NCI-H2081 treated with DMSO at 0.1 percent for 48 hours (cell line): ENCODE measurements around the gene SMARCA4.
A peak's percentile ranks its signal among the peaks of the same experiment; 100 is the strongest.

Experiments
- DNase-seq: peaks from one replicate; lab custom pipeline; 2025; lab: John Stamatoyannopoulos, UW

The SMARCA4 gene

DNA sequence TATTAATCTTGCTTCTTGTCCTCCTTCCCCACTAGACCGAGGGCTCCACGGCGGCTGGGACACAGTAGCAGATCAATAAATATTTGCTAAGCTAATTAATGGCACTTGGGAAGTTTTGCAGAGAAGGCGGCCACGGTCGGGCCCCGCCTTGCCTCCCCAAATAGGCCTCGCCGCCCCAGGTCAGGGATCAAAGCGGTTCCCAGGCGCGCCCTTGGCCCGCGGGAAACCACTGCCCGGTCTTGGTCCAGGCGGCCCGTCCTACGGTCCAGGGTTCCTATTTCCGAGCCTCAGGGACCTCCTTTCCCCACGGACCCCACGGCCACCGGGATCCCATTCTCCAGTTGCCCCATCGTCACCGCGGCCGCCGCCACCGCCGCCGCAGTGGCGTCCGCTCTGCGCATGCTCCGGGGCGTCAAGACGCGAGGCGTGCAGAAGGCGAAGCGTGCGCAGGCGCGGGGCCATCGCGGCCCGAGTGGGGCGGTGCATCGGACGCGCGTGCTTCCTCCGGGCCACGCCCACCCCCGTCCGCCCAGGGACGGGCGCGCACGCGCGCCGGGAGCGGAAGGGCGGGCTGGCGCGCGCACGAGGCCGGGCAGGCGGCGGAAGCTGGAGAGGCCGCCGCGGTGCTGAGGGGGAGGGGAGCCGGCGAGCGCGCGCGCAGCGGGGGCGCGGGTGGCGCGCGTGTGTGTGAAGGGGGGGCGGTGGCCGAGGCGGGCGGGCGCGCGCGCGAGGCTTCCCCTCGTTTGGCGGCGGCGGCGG, at the start of gene SMARCA4:
Gene SMARCA4, plus strand, starts transcription at position 717 of the 759 bp plus-strand sequence. CDS start 23,122 bp downstream, outside the sequence.
- peak; percentile 69 for DNase-seq

DNA sequence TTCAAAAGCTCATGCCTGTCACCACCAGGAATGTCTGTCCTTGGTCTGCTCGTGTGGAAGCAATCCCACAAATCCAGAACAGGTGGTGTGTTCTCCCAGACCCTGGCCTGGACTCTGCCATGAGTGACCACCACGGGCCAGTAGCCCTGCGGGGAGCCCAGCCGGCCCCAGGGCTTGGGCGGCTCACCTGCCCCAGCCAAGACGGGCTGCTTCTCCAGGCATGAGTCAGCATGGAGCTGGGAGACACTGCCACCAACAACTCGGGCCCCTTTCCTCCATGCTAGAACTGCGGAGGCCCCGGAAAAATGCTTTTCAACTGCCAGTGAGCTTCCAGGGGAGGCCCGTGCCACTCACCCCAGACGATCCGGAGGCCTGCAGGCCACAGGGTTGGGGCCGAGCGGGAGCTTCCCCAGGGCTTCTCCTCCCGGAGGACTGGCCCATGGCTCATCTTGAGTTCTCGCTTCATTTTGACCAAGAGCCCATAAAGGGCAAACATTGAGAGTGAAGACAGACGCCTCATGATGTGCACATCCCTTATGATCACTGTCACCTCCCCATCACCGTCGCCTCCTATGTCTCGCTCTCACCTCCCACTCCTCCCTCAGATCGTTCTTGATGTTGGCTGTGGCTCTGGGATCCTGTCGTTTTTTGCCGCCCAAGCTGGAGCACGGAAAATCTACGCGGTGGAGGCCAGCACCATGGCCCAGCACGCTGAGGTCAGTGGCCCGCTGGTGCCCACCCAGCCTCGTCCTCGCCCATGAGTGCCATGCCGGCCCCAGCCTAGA, 49.1 kb upstream of the SMARCA4 start:
- DNase-seq, result no peak

DNA sequence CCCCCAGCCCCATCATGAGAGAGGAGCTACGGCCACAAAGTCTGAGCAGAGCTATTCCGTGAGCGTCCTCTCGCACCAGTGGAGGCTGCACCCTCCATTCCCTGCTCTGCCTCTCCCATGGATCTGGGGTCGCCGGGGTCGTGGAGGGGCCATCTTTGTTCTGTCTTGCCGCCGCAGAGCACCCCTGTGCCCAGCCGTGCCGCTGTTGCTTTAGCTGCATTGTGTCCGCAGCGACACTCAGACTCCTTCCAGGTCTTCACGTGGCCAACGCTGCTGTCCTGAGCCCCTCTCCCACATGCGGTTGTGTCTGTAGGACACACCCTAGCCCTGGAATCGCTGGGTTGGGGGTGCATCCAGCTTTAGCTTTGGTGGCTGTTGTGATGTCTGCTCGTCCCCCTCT, 48.2 kb upstream of the SMARCA4 start:
- DNase-seq, result no peak

DNA sequence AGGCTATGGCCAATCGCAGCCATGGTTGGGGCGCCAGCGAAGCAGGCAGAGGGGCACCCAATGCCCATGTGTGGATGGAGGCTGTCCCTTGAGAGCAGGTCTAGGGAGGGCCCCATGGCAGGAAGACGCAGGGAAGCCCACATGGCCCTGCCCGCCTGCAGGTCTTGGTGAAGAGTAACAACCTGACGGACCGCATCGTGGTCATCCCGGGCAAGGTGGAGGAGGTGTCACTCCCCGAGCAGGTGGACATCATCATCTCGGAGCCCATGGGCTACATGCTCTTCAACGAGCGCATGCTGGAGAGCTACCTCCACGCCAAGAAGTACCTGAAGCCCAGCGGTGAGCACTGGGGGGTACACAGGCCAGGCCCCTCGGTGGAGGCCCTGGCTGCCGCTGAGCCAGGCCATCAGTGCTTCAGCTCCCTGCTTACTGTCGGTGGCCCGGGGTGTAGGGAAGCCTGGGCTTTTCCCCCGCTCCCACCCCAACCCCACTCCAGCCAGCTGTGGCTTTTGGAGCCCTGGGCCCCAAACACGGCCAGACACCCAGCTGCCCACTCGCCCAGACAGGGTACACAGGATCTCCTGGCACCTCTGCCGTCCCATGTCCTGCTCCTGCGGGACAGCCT, 47.0 kb upstream of the SMARCA4 start:
- DNase-seq, result no peak

DNA sequence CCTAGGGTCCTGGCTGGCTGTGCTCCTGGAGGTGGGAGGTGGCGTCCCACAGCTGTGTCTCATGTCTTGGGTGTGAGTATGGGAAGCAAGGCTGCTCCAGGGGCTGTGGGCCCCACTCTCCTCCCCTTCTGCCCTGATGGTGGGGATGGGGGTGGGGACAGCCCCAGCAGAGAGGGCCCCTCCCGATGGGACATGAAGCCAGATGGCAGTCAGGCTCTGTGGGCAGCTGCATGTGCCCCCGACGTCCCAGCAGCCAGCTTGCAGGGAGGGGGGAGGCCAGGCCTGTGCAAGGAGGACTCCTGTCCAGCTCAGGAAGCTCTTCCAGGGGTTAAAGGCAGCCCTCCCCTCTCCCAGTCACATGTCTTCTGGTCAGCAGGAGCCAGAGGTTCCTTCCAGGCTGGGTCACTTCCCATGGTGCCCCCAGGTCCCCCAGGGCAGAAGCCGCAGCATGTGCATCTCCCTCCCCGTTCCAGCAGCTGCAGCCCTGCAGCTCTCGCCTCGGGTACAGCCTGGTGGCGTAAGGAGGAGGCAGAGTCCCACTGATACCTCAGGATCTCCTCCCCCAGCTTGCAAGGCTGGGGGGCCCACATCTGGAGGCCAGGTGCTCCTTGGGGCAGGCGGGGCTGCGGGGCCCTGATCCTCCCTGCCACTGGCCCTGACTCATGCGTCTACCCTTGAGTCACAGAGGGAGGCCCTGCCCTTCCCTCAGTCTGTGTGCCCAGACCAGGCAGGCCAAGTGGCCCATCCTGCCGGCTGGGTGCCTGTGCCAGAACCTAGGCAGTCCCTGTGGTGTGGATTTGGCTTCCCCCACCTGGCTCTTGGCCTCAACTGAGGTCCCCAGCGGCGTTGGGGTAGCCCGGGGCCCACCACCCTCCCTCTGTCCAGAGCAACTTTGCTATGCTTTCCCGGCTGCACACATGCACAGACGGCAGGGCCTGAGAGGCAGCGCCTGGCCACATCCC, 45.4 kb upstream of the SMARCA4 start:
- DNase-seq, result no peak

DNA sequence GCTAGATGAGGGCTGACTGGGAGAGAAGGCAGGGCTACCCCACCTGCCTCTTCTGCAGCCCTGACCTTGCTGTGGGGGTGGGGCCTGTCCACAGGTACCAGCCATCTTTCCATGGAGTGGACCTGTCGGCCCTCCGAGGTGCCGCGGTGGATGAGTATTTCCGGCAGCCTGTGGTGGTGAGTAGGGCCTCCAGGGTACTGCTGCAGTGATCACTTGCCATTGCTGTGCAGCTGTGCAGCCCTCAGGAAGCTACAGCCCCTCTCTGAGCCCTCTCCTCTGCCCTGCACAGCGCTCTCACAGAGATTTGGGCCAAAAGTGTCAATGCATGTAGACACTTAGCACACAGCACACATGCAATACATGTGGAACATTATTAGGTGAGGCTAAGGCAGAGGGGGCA, 44.2 kb upstream of the SMARCA4 start:
- no peak for DNase-seq

DNA sequence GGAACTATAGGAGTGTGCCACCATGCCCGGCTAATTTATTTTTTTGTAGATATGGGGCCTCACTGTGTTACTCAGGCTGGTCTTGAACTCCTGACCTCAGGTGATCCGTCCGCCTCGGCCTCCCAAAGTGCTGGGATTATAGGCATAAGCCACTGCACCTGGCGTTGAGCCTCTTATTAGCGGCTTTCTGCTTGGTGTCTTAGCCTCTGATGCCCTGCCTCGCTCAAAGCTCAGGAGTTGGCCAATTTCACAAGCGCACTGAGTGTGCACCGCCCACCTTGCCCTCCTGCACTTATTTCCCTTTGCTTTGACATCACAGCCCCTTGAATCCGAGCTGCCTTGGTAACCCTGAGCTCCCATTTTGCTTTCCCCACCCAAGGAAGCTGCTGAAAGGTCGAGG, 42.5 kb upstream of the SMARCA4 start:
- no peak for DNase-seq

DNA sequence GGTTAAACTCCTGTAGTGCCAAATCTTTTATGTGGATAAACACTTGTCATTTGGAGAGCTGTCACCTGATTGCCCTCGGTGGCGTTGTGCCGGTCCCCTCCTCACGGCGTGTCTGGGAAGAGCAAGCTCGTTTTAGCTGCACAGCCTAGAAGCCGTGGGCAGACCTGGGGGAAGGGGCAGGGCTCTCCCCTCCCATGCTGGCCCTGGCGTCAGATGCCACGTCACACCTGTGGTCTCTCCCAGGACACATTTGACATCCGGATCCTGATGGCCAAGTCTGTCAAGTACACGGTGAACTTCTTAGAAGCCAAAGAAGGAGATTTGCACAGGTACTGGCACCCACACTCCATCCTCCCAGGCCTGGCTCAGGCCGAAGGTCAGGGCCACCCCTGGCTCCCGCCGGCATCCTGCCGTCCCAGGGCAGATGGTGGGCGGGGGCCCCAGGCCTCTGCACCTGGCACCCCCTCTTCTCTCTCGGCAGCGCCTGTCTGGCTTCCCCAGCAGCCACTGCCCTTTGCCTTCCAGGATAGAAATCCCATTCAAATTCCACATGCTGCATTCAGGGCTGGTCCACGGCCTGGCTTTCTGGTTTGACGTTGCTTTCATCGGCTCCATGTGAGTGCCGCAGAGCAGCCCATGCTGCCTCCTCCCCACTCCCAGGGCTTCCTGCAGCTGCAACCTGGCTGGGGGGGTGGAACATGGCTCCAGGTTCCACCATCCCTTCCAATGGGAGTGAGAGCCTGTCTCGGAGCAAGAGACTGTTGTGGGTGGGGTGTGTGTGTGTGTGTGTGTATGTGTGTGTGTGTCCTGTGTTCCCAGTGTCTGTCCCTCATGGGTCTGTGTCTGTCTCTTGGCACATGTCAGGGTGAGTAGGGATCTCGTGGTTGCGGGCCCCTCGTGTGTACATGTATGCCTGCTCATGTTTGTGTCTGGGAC, 41.2 kb upstream of the SMARCA4 start:
- no peak for DNase-seq

DNA sequence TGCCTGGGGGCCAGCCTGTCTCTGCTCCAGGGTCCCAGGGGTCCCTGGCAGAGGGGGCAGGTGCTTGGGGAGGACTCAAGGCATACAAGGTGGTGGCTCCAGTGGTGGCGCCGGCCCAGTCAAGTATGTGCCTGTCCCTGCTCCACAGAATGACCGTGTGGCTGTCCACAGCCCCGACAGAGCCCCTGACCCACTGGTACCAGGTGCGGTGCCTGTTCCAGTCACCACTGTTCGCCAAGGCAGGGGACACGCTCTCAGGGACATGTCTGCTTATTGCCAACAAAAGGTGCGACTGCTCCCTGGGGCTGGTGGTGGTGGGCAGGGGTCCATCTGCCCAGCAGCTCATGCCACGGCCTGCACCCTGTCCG, 40.6 kb upstream of the SMARCA4 start:
- DNase-seq, result no peak

DNA sequence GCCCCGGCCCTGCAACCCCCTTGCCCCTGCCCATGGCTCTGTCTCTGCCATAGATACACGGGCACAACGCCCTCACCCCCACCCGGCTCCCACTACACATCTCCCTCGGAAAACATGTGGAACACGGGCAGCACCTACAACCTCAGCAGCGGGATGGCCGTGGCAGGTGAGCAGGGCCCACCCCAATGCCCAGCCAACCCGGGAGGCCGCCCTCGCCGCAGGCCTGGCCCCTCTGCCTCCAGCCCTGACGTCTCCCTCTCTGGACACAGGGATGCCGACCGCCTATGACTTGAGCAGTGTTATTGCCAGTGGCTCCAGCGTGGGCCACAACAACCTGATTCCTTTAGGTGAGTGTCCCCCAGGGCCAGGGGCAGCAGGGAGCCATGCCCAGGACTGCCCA, 40.0 kb upstream of the SMARCA4 start:
- DNase-seq, result no peak

DNA sequence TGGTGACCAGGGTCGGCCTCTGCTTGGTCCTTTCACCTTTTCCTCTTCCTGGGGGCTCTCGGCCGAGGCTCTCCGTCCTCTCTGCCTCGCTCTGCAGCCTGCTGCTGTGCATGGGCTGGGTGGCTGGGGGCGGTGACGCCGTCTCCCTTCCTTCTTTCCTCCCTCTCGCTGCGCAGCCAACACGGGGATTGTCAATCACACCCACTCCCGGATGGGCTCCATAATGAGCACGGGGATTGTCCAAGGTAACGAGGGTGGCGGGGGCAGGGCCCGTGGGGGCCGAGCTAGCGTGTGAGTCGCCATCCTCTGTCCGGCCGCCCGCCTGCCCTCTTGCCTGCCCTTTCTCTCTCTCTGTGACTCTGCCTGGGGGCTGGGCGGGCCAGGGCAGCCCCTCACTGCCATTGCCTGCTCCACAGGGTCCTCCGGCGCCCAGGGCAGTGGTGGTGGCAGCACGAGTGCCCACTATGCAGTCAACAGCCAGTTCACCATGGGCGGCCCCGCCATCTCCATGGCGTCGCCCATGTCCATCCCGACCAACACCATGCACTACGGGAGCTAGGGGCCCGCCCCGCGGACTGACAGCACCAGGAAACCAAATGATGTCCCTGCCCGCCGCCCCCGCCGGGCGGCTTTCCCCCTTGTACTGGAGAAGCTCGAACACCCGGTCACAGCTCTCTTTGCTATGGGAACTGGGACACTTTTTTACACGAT, 39.5 kb upstream of the SMARCA4 start:
- no peak for DNase-seq

DNA sequence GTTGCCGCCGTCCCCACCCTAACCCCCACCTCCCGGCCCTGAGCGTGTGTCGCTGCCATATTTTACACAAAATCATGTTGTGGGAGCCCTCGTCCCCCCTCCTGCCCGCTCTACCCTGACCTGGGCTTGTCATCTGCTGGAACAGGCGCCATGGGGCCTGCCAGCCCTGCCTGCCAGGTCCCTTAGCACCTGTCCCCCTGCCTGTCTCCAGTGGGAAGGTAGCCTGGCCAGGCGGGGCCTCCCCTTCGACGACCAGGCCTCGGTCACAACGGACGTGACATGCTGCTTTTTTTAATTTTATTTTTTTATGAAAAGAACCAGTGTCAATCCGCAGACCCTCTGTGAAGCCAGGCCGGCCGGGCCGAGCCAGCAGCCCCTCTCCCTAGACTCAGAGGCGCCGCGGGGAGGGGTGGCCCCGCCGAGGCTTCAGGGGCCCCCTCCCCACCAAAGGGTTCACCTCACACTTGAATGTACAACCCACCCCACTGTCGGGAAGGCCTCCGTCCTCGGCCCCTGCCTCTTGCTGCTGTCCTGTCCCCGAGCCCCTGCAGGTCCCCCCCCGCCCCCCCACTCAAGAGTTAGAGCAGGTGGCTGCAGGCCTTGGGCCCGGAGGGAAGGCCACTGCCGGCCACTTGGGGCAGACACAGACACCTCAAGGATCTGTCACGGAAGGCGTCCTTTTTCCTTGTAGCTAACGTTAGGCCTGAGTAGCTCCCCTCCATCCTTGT, 38.8 kb upstream of the SMARCA4 start:
- DNase-seq, result no peak

DNA sequence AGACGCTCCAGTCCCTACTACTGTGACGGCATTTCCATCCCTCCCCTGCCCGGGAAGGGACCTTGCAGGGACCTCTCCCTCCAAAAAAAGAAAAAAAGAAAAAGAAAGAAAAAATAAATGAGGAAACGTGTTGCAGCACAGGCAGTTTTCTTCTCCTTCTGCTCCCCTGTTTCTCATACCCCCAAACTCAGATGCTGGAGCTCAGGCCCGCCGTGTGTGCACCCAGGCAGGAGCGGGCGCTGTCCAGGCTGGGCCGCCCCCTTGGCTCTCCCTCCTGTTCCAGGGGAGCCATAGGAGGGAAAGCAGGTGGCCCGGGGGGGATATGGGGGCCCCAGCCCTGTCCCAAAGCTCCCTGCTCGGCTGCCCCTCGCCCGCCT, 38.2 kb upstream of the SMARCA4 start:
- DNase-seq, result no peak

DNA sequence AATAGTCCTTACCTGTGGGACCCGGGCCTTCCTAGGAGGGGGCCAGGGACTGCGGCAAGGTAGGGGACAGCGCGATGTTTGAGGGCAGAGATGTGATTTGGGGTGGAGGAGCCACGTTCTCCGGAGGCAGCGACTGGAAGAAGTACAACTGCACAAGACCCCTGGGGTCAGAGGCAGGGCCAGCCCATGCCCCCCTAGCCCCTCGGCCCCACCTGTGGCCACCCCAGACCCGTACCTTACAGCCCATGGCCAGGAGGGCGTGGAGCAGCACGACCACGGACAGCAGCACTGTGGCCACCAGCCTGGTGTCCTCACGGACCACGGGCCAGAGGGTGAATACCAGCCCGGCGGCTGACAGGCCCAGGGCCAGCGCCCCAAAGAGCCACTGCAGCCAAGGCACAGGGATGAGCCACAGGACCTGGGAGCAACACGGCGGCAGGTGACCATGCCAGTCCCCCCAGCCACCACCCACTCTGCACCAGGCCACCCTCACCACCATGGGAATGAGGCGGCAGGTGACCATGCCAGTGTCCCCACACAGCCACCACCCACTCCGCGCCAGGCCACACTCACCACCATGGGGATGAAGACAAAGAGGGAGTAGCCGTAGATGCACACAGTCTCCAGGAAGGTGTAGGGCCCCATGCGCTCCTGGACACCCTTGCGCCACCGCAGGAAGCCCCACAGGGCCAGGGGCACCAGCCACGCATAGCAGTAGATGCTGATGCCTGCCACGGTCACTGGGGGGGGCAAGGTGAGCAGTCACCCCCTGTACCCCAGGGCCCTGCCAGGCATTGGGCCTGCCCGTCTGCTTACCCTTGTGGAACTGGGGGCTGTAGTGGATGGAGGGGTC, 37.3 kb upstream of the SMARCA4 start:
- no peak for DNase-seq

DNA sequence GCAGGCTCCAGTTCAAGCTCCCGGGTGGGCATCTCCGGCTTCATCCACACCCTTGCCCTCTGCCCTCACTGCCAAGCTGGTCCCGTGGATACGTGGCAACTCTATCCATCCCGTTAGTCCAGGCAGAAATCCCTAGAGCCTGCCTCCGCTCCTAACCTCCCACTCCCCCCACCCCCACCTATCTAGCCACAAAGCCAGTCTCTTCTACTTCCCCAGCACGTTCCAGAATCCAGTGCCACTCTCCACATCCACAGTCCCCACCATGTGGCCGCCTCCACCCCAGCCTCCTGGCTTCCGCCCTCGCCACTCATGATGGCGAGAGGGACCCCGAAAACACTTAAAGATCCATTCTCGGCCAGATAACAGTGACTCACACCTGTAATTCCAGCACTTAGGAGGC, 36.2 kb upstream of the SMARCA4 start:
- DNase-seq, result no peak

DNA sequence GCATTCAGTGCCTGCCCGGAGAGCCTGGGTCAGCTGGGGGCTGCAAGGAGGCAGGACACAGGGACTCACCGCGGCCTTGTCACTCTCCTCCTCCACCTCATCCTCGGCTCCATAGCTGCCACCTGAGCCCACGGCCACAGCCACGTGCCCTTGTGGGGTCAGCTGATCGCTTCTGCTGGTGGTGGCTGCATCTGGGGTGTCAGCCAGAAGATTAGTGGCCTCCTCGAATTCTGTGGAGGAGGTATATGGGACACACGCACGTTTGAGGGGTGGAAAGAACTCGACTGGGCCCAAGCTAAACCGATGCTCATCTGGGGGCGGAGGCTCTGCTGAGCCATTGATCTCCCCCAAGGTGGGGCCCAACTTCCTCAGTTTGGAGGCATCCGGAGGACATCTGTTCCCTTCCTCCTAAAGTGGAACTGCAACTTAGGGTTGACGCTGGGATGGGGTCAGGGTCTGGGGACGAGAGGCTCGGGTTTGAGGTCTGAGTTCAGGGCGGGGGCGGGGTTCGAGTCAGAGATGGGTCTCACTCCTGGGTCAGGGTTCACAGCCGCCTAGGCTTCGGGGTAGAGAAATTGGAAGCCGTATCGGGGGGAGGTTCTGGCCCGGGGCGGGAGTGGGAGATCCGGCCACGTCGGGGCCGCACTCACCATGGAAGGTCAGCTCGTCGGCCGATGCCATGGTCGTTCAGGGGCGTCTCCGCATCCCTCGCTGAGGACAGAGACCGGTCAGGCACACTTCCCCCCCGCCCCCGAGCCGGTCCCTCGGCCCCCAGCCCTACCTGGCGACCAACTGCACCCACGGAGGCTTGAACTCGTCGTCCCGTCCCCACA, 32.9 kb upstream of the SMARCA4 start:
- DNase-seq, result no peak

DNA sequence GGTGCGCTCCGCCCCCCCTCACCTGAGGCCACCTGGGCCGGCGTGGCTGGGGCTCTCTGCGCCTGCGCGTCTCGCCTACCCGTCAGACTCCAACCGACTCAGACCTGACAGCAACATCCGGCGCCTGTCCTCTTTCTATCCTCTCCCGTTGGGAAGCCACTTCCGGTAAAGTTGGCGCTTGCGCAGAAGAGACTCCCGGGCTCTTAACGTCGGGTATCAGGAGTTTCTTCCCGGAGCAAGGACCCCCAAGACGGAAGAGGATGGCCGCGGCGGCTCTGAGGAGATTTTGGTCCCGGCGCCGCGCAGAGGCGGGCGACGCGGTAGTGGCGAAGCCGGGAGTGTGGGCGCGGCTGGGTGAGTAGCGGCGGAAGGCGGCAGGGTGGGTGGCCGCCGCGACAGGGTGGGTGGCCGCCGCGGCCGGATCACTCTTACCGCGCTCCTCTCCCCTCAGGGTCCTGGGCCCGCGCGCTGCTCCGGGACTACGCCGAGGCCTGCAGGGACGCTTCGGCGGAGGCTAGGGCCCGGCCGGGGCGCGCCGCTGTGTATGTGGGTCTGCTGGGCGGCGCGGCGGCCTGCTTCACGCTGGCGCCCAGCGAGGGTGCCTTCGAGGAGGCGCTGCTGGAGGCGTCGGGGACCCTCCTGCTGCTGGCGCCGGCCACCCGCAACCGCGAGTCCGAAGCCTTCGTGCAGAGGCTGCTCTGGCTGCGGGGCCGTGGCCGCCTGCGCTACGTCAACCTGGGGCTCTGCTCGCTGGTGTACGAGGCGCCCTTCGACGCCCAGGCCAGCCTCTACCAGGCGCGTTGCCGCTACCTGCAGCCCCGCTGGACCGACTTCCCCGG, 32.0 kb upstream of the SMARCA4 start, which contains the start of the genes TIMM29 and YIPF2:
Gene TIMM29, plus strand, starts transcription at position 249 of the 839 bp plus-strand sequence. Its CDS starts 12 bp downstream, at position 261.
Gene YIPF2, minus strand, starts transcription at position 77 of the 839 bp plus-strand sequence. CDS start 229 bp downstream, outside the sequence.
- DNase-seq, result peak; percentile 96
